HEK293 (cell line): ENCODE measurements around the gene SLC10A6.

Experiments used
- ZBTB8A ChIP-seq: fragments of 450-650 bp; formaldehyde crosslinking; IDR thresholded peaks from 2 replicates; pipeline ENCODE4 v1.5.1; 2016; ENCODE audit warnings: missing biosample characterization, missing genetic modification characterization
- ZFP69B ChIP-seq: fragments of 450-650 bp; formaldehyde crosslinking; IDR thresholded peaks from 2 replicates; pipeline ENCODE4 v1.5.1; 2016; ENCODE audit warnings: missing biosample characterization, missing genetic modification characterization
- ZNF292 ChIP-seq: fragments of 450-650 bp; formaldehyde crosslinking; IDR thresholded peaks from 2 replicates; pipeline ENCODE4 v1.5.1; 2016; ENCODE audit warnings: low read depth, missing biosample characterization, missing genetic modification characterization, borderline replicate concordance
- ZNF660 ChIP-seq: fragments of 450-650 bp; IDR thresholded peaks from 2 replicates; pipeline ENCODE4 v1.5.1; 2018; ENCODE audit warnings: missing biosample characterization, mild to moderate bottlenecking, missing genetic modification characterization
- TF ChIP-seq, protein P1 (sequence below): fragments of 450-650 bp; formaldehyde crosslinking; IDR thresholded peaks from 2 replicates; pipeline ENCODE4 v1.5.1; 2016; ENCODE audit warnings: missing biosample characterization, missing genetic modification characterization

DNA sequence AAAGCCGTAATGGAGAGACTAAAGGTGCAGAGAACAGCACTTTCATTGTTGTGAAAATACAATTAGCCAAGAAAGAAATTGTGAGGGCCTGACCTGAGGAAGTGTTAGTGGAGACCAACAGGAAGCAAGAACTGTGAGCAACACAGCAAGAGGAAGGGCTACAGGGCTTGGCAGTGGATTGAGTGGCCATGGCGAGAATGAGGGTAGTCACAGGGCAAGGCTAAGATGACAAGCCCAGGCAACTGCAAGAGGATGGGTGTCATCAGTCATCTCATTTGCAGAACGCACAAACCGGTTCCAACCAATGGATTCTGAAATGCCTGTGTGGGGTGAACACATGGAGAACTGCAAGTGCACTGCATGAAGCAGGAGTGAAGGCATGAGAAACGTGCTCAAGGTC, 3.6 kb downstream of the SLC10A6 start:
- TF ChIP-seq ZBTB8A (tag by site-specific recombination) (no peak), ZNF660 (no peak), ZNF292 (no peak), ZFP69B (no peak)
- TF ChIP-seq, protein P1, sequence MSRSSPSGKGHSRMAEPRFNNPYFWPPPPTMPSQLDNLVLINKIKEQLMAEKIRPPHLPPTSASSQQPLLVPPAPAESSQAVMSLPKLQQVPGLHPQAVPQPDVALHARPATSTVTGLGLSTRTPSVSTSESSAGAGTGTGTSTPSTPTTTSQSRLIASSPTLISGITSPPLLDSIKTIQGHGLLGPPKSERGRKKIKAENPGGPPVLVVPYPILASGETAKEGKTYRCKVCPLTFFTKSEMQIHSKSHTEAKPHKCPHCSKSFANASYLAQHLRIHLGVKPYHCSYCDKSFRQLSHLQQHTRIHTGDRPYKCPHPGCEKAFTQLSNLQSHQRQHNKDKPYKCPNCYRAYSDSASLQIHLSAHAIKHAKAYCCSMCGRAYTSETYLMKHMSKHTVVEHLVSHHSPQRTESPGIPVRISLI (tag by site-specific recombination): no peak
